Esophagus muscularis mucosa (tissue), 4 donors: ENCODE measurements around the gene SHC2. TPM values are rescaled to one million over a fixed set of nuclear protein-coding genes. Genes with fewer than 3 reads are reported as not detected.
"Not testable (repeated sequence)": the region's sequence is repeated elsewhere in the genome, so short reads cannot be mapped to it uniquely, and the experiment has no call there.

ENCODE experiments used
- DNase-seq: peaks from one replicate; pipeline ENCODE4 v3.0.0-alpha.2; 2017; ENCODE audit errors: extremely low spot score
- H3K27ac ChIP-seq, 4 donors: fragments of 200-600 bp; sonication (generic); replicated peaks in 1 of 4; 1 replicate in 3 of 4; 2 replicates in 1 of 4; pipeline ENCODE4 v1.5.1; 2016 to 2019; ENCODE audit warnings: mild to moderate bottlenecking in 1 of 4
- H3K27me3 ChIP-seq, 4 donors: fragments of 200-600 bp; sonication (generic); one replicate each; pipeline versions ENCODE4 v1.5.1 to v1.6.0; 2016 to 2019
- H3K36me3 ChIP-seq, 4 donors: fragments of 200-600 bp; sonication (generic); one replicate each; pipeline ENCODE4 v1.5.1; 2016 to 2019
- H3K4me1 ChIP-seq, 4 donors: fragments of 200-600 bp; sonication (generic); one replicate each; pipeline ENCODE4 v1.5.1; 2016 to 2019
- H3K4me3 ChIP-seq, 4 donors: fragments of 200-600 bp; sonication (generic); 1 replicate in 2 of 4; 2 replicates in 2 of 4; pipeline ENCODE4 v1.5.1; 2016 to 2019; ENCODE audit warnings: mild to moderate bottlenecking in 4 of 4, moderate library complexity in 1 of 4
- H3K9me3 ChIP-seq, 4 donors: fragments of 200-600 bp; sonication (generic); 1 replicate in 3 of 4; 2 replicates in 1 of 4; pipeline ENCODE4 v1.5.1; 2016 to 2019
- EP300 ChIP-seq: sonication (generic); formaldehyde crosslinking; IDR thresholded peaks from one replicate; pipeline ENCODE4 v1.6.1; 2017; ENCODE audit warnings: antibody characterized with exemption
- POLR2A ChIP-seq: fragments of 450-650 bp; IDR thresholded peaks from one replicate; pipeline ENCODE4 v1.6.1; 2017; ENCODE audit warnings: antibody characterized with exemption, moderate library complexity, mild to moderate bottlenecking, low read depth
- POLR2AphosphoS5 ChIP-seq, 2 donors: sonication (generic); formaldehyde crosslinking; IDR thresholded peaks; one replicate each; pipeline ENCODE4 v1.6.1; 2017; ENCODE audit warnings: antibody characterized with exemption in 2 of 2
- WGBS: methylation state at CpG from one replicate; pipeline ENCODE4 v1.1.5; 2018; 5-methylcytosine and 5-hydroxymethylcytosine counted together
- intact Hi-C: fragments of 100-400 bp; cut with DNase I; formaldehyde crosslinking; loops from one replicate; pipeline ENCODE4 v1.15.1; 2023
- total RNA-seq, 4 donors: library from RNA; depleted of rRNA; stranded (reverse); fragments of >200 nt; gene quantifications; one replicate each; pipeline versions ENCODE4 v1.1.0 to v1.2.1, GENCODE V29; 2016
- TF ChIP-seq, protein P1 (sequence below), 3 experiments: fragments of 200-600 bp in 2 of 3; fragments of 450-650 bp in 1 of 3; sonication (generic) in 2 of 3; IDR thresholded peaks; one replicate each; pipeline ENCODE4 v1.5.1; 2017 to 2019; ENCODE audit warnings: antibody characterized with exemption in 3 of 3, mild to moderate bottlenecking in 2 of 3, moderate library complexity in 1 of 3

The SHC2 gene
- total RNA-seq, 4 donors from 2014 or later: 11.2 to 35.6 (median 18.7) TPM

DNA sequence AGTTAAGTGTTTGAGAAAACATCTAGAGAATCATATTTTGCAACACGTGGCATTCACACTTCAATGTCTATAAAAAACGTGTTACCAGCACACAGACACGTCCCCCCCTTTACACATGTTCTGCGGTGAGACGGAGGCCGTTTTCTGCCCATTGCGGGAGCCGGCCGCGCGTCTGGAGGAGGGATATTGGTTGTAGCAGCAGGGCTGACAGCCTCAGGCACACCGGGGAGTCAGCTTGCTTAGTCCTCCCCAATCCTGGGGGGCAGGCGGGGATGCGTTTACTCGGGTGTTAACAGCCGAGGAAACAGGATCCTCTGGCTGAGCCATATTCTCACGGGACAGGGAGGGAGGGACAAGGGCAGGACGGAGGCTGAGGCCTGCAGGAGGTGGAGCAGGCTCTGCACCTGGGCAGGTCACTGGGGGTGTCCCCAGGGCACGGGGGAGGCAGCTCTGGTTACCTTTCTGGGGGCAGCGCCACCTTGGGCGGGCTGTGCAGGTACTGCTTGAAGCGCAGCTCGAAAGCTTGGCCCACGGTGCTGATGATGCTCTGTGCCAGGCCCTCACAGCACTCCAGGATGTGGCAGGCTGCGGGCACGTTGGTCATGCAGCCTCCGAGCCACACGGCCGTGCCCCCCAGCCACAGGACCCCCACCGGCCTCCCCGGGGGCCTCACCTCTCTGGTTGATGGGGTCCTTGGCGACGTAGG is 25.0 kb downstream of the SHC2 start:
- Histone ChIP-seq H3K4me1 (no peaks in the 10 kb centered on the region), H3K36me3 (peaks cover 0 to 23% (median 13%) of the 10 kb centered on the region in 4 donors), H3K27me3 (peaks cover 0 to 9% (median 0%) of the 10 kb centered on the region in 4 donors), H3K27ac (no peak overlapping the region), H3K9me3 (no peaks in the 10 kb centered on the region), H3K4me3 (no peak overlapping the region)
- no peak for DNase-seq
- 82% methylated on average over 13 of the region's 33 CpGs for WGBS
- TF ChIP-seq EP300: no peak
- no peak for TF ChIP-seq POLR2A
- intact Hi-C loops: no loop called here

DNA sequence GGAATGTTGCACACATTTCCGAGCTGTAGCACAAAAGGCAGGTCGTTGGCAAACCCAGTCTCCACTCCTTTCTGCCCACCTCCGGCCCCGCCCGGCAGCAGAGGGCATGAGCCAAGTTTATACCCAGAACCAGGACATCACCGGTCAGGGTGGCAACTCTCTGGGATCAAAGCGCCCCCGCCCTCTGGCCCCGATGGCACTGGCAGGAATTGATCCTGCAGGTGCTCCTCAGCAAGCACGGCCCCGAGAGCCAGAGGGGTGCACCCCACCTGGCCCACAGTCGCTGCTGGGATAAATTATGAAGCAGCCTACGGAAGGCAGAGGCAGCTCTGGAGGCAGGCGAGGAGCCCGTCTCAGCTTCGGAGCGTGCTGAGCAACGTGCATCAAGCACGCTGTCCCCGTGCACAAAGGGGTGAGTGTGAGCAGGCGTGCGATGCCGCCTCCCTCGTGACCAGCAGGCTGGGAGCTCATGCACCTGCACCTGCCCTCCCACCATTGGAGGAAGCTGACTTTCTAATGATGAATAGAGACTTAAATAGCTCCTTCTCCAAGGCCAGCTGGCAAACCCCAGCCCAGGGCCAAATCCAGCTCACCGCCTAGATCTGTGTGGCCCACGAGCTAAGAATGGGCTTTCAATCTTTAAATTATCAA is 25.7 kb downstream of the SHC2 start:
- Histone ChIP-seq H3K27me3 (peaks cover 0 to 9% (median 0%) of the 10 kb centered on the region in 4 donors), H3K9me3 (no peaks in the 10 kb centered on the region), H3K4me1 (no peaks in the 10 kb centered on the region), H3K4me3 (no peak overlapping the region), H3K36me3 (peaks cover 0 to 30% (median 15%) of the 10 kb centered on the region in 4 donors), H3K27ac (no peak overlapping the region)
- no peak for DNase-seq
- TF ChIP-seq, protein P1, sequence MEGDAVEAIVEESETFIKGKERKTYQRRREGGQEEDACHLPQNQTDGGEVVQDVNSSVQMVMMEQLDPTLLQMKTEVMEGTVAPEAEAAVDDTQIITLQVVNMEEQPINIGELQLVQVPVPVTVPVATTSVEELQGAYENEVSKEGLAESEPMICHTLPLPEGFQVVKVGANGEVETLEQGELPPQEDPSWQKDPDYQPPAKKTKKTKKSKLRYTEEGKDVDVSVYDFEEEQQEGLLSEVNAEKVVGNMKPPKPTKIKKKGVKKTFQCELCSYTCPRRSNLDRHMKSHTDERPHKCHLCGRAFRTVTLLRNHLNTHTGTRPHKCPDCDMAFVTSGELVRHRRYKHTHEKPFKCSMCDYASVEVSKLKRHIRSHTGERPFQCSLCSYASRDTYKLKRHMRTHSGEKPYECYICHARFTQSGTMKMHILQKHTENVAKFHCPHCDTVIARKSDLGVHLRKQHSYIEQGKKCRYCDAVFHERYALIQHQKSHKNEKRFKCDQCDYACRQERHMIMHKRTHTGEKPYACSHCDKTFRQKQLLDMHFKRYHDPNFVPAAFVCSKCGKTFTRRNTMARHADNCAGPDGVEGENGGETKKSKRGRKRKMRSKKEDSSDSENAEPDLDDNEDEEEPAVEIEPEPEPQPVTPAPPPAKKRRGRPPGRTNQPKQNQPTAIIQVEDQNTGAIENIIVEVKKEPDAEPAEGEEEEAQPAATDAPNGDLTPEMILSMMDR (IDR thresholded peaks at IDR 0.05): no peak
- no peak for TF ChIP-seq POLR2AphosphoS5 (IDR thresholded peaks at IDR 0.05)
- no peak for TF ChIP-seq POLR2A
- no peak for TF ChIP-seq EP300
- 92% methylated on average over 15 of the region's 26 CpGs for WGBS
- intact Hi-C loops: no loop called here

GRCh38 chr19:434152-434960 is 26.5 kb downstream of the SHC2 start:
- 90% methylated on average over 10 of the region's 22 CpGs for WGBS
- Histone ChIP-seq H3K27ac (no peak overlapping the region), H3K27me3 (peaks cover 0 to 9% (median 0%) of the 10 kb centered on the region in 4 donors), H3K9me3 (no peaks in the 10 kb centered on the region), H3K36me3 (peaks cover 0 to 36% (median 14%) of the 10 kb centered on the region in 4 donors), H3K4me3 (no peak overlapping the region), H3K4me1 (no peaks in the 10 kb centered on the region)
- TF ChIP-seq POLR2A (no peak), POLR2AphosphoS5 (IDR thresholded peaks at IDR 0.05) (no peak), EP300 (no peak)
- intact Hi-C loops: no loop called here
- DNase-seq: no peak

GRCh38 chr19:430701-431100 is 30.1 kb downstream of the SHC2 start:
- H3K36me3 ChIP-seq: peaks cover 0 to 43% (median 14%) of the 10 kb centered on the region in 4 donors
- no peak for TF ChIP-seq EP300
- no peak for TF ChIP-seq POLR2AphosphoS5 (IDR thresholded peaks at IDR 0.05)
- TF ChIP-seq, protein P1 (IDR thresholded peaks at IDR 0.05): no peak
- TF ChIP-seq POLR2A: no peak
- intact Hi-C loops: no loop called here
- H3K4me3 ChIP-seq: no peak overlapping the region
- no peak for DNase-seq
- H3K4me1 ChIP-seq: peaks cover 0 to 4% (median 2%) of the 10 kb centered on the region in 4 donors
- no peak overlapping the region for H3K27ac ChIP-seq
- 97% methylated on average over 10 of the region's 10 CpGs for WGBS
- no peaks in the 10 kb centered on the region for H3K9me3 ChIP-seq
- H3K27me3 ChIP-seq: no peaks in the 10 kb centered on the region

GRCh38 chr19:428149-428548 is 32.7 kb downstream of the SHC2 start:
- DNase-seq: no peak
- H3K27me3 ChIP-seq: no peaks in the 10 kb centered on the region
- no peak overlapping the region for H3K4me3 ChIP-seq
- intact Hi-C loops: no loop called here
- TF ChIP-seq POLR2A: no peak
- TF ChIP-seq EP300: no peak
- TF ChIP-seq POLR2AphosphoS5 (IDR thresholded peaks at IDR 0.05): no peak
- TF ChIP-seq, protein P1 (IDR thresholded peaks at IDR 0.05): no peak
- H3K27ac ChIP-seq: no peak overlapping the region
- H3K9me3 ChIP-seq: no peaks in the 10 kb centered on the region
- 89% methylated on average over 14 of the region's 15 CpGs for WGBS
- H3K4me1 ChIP-seq: peaks cover 0 to 4% (median 2%) of the 10 kb centered on the region in 4 donors
- peaks cover 4 to 53% (median 25%) of the 10 kb centered on the region in 4 donors for H3K36me3 ChIP-seq

DNA sequence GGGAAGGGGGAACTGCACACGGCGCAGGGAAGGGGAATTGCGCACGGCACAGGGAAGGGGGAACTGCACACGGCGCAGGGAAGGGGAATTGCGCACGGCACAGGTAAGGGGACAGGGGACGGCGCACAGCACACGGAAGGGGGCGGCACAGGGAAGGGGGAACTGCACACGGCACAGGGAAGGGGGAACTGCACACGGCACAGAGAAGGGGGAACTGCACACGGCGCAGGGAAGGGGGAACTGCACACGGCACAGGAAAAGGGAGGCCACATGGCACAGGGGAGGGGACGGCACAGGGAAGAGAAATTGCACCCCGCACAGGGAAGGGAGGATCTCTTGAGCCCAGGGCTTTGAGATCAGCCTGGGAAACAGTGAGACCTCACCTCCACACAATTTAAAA is 33.2 kb downstream of the SHC2 start:
- intact Hi-C loops: not testable (repeated sequence)

More for the DNA sequence above, 33.2 kb downstream of the SHC2 start:
- not testable (repeated sequence) for H3K27me3 ChIP-seq, H3K4me1 ChIP-seq, H3K4me3 ChIP-seq, H3K27ac ChIP-seq, H3K9me3 ChIP-seq, DNase-seq
- H3K36me3 ChIP-seq: peaks cover 4 to 53% (median 25%) of the 10 kb centered on the region in 4 donors
- WGBS: 81% methylated on average over 15 of the region's 19 CpGs
